Activated CD8-positive, alpha-beta memory T cell treated with anti-CD3 and anti-CD28 coated beads for 36 hours (primary cell): ENCODE measurements around the gene MFSD2A. TPM values are rescaled to one million over a fixed set of nuclear protein-coding genes. Genes with fewer than 3 reads are reported as not detected.
"Not testable (repeated sequence)": the region's sequence is repeated elsewhere in the genome, so short reads cannot be mapped to it uniquely, and the experiment has no call there.

Experiments
- CTCF ChIA-PET: fragments of 350-600 bp; sonication (Branson Sonifier 250); formaldehyde crosslinking; loops from one replicate; lab custom pipeline; 2021; ENCODE audit warnings: antibody characterized with exemption; lab: Charles Lee
- POLR2A ChIA-PET: fragments of 350-600 bp; sonication (Branson Sonifier 250); formaldehyde crosslinking; loops from one replicate; lab custom pipeline; 2021; ENCODE audit warnings: antibody characterized with exemption; lab: Charles Lee
- total RNA-seq, 2 experiments: library from RNA; stranded (reverse); gene quantifications; one replicate each; pipeline ENCODE4 v1.2.3, GENCODE V29; 2021

The MFSD2A gene
- 10 to 100 TPM; 23.7 to 24.0 TPM for total RNA-seq

DNA sequence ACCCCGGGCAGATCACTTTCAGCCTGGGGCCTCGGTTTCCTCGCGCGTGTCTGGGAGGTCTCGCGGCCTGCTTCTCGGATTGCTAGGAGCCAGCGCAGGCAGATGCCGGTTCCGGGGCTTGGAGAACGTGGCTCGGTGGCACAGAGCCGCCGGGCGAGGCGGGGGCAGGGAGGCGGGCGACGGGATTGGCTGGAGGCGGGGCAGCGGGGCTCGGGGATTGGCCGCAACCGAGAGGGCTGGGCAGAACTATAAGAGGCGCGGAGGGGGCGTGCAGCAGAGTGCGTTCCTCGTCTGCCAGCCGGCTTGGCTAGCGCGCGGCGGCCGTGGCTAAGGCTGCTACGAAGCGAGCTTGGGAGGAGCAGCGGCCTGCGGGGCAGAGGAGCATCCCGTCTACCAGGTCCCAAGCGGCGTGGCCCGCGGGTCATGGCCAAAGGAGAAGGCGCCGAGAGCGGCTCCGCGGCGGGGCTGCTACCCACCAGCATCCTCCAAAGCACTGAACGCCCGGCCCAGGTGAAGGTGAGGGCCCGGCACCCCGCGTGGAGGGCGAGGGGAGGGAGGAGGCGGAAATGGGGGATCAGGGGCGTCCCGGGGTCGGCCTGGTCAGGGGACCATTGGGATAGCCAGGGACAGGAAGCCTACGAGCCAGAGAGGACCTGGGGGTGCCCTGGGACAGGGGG lies at the start of gene MFSD2A:
Gene MFSD2A (plus strand): TSS at position 276 of the 677 bp plus-strand sequence. CDS start 148 bp downstream, at position 424.
- POLR2A ChIA-PET, result interaction anchor here (1.0 kb wide), 1 partner anchor 36 kb away, joined by 3 read pairs; no protein-coding TSS in a partner anchor
- CTCF ChIA-PET, result interaction anchor here (0.8 to 1.2 kb wide), 2 partner anchors 35 to 59 kb away, joined by 3 to 5 read pairs; no protein-coding TSS in a partner anchor

DNA sequence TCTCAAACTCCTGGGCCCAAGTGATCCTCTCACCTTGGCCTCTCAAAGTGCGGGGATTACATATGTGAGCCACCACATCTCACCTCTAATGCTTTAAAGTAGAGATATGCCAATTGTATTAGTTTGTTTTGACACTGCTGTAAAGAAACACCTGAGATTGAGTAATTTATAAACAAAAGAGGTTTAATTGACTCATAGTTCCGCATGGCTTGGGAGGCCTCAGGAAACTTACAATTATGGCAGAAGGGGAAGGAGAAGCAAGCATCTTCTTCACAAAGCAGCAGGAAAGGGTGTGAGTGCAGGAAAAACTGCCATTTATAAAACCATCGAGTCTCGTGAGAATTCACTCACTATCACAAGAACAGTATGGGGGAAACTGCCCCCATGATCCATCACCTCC lies 49.8 kb upstream of the MFSD2A start:
- POLR2A ChIA-PET, result no interaction called here
- CTCF ChIA-PET, result no interaction called here

DNA sequence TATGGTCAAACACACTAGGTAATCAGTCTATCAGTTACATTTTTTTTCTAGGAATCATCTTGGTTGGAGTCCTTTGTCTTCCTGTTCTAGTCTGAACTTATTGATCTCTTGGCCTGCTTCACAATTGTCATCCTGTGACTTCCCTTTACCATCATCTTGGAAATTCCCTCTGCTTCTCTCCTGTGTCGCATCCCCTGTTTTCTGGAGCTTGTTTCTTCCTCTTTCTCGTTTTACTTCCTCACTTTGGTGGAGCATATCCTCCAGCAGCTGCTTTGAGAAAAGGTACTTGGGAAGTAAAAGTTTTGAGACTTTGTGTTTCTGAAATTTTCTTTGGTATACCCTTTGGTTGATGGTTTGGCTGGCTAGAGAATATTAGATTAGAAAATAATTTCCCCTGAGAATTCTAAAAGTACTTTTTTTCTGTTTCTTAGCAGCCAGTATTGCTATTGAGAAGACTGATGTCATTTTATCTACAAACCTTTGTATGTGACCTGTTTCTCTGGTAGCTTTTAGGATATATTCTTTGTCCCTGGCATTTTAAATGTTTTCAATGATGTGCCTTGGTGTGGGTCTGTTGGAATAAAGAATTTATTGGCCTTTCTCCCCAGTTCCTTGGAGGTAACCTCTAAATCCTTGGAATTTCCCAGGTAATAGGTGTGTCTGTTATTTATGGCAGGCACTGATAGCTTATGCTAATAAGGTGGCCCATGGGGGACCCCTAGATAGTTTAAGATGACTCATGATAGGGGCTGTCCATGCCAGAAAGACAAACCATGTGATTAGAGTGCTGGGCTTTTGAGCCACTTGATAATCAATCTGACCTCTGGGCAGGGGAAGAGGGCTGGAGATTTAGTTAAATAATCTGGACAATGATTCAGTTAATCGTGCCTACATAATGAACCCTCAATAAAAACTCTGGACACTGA lies 47.2 kb upstream of the MFSD2A start:
- ChIA-PET POLR2A (interaction anchor here (0.6 kb wide), 1 partner anchor 41 kb away, joined by 4 read pairs; no protein-coding TSS in a partner anchor), CTCF (interaction anchor here (1.2 kb wide), 1 partner anchor 11 kb away, joined by 3 read pairs; no protein-coding TSS in a partner anchor)

DNA sequence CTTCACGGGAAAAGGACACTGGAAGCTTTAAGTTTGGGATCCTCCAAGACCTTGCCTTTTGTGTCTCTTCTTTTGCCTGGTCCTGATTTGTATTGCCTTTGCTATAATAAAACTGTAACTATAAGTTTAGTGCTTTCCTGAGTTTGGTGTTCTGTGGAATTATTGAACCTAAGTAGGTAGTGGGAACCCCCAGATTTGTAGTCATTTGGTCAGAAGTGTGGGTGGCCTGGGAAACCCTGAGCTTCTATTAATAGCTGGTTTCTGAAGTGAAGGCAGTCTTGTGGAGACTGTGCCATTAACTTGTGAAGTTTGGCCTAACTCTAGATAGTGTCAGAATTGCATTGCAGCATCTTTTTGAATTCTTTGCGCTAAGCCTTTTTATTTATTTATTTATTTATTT lies 46.4 kb upstream of the MFSD2A start:
- CTCF ChIA-PET, result no interaction called here

DNA sequence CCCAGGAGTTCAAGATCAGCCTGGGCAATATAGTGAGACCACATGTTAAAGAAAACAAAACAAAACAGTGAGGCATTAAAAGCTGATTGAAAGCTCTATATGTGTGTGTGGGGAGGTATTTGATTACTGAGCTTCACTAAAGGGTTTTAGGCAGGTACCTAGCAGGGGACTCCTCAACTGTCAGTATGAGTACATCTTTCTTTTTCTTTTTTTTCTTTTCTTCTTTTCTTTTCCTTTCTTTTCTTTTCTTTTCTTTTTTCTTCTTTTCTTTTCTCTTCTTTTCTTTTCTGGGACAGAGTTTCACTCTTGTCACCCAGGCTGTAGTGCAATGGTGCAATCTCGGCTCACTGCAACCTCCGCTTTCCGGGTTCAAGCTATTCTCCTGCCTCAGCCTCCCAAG lies 44.7 kb upstream of the MFSD2A start:
- CTCF ChIA-PET, result interaction anchor here (0.6 to 1.0 kb wide), 5 partner anchors 8 to 190 kb away, joined by 3 to 5 read pairs (median 3); partner anchors contain the start of gene MYCL
- POLR2A ChIA-PET, result no interaction called here

More for the DNA sequence above, 46.4 kb upstream of the MFSD2A start:
- POLR2A ChIA-PET, result no interaction called here

DNA sequence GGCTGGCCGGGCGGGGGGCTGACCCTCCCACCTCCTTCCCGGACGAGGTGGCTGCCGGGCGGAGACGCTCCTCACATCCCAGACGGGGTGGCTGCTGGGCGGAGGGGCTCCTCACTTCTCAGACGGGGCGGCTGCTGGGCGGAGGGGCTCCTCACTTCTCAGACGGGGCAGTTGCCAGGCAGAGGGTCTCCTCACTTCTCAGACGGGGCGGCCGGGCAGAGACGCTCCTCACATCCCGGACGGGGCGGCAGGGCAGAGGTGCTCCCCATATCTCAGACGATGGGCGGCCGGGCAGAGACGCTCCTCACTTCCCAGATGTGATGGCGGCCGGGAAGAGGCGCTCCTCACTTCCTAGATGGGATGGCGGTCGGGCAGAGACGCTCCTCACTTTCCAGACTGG lies 41.8 kb upstream of the MFSD2A start:
- POLR2A ChIA-PET, CTCF ChIA-PET: not testable (repeated sequence)

DNA sequence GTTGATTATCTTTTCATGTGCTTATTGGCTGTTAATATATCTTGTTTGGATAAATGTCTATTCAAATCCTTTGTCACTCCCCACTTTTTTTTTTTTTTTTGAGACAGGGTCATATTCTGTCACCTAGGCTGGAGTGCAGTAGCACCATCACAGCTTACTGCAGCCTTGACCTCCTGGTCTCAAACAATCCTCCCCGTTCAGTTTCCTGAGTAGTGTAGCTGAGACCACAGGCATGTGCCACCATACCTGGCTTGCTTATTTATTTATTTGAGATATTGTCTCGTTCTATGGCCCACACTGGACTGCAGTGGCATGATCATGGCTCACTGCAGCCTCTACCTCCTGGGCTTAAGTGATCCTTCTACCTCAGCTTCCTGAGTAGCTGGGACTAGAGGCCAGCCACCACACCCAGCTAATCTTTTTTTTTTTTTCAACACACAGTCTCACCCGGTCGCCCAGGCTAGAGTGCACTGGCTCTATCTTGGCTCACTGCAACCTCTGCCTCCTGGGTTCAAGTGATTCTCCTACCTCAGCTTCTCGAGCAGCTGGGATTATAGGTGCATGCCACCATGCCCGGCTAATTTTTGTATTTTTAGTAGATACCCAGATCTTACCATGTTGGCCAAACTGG lies 39.3 kb upstream of the MFSD2A start:
- ChIA-PET CTCF (interaction anchor here (1.3 kb wide), 1 partner anchor 13 kb away, joined by 3 read pairs; no protein-coding TSS in a partner anchor), POLR2A (no interaction called here)

DNA sequence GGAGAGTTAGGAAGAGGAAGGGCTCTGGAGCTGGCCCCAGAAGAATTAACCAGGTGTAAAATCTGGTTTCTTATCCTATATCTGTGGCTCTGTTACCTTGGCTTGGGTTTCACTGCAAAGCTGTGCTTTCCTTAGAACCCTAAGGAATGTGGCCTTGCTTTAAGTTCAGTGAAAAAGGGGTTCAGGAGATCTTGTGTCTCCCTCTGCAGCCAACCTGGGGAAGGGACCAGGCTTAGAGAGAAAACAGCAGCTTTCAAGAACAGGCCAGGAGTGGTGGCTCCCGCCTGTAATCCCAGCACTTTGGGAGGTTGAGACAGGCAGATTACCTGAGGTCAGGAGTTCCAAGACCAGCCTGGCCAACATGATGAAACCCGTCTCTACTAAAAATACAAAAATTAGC lies 37.1 kb upstream of the MFSD2A start:
- CTCF ChIA-PET, result interaction anchor here (4.1 kb wide), 1 partner anchor 55 kb away, joined by 49 read pairs; no protein-coding TSS in a partner anchor
- POLR2A ChIA-PET, result no interaction called here

DNA sequence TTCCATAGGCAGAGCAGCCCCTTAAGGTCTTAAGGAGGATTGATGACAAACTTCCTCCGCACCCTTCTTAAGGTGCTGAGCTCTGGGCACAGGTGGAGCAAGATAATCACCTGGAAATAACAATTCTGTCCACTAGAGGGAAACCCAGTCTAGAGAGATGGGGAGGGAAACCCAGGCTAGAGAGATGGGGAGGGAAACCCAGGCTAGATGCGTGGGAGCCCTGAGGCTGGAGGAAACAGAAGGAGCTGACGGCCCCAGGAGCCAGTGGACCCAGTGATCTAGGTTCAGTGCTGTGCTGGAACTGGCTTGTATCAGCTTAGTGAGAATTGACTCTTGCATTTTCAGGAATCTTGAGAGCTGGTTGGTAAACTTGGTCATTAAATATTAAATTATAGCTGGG lies 35.4 kb upstream of the MFSD2A start:
- ChIA-PET CTCF (interaction anchor here (0.6 to 4.1 kb wide), 20 partner anchors 10 to 861 kb away, joined by 3 to 49 read pairs (median 3); partner anchors contain the start of genes MFSD2A and MYCL), POLR2A (interaction anchor here (0.7 to 1.2 kb wide), 2 partner anchors 36 to 39 kb away, joined by 3 to 7 read pairs; no protein-coding TSS in a partner anchor)

DNA sequence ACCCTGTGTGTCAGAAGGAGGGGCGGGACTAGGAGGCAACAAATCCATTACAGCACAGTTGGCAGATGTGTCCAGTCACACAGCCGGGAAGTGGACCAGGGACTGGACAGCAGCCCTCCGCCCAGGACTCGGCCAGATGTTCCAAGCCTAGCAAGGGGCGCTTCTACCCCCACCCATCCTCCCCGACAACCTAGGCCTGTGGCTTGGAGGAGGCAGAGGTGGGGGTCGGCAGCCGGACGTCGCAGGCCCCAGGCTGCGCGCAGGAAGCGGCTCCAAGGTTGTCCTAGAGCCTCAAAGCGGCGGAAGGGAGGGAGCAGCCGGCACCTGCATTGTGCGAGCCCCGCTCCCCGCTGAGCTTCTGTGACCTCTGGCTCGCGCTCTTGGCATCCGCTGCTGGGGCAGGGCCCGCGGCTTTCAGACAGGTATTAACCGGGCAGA lies 32.7 kb upstream of the MFSD2A start:
- ChIA-PET CTCF (interaction anchor here (0.7 kb wide), 1 partner anchor 117 kb away, joined by 3 read pairs; no protein-coding TSS in a partner anchor), POLR2A (no interaction called here)

DNA sequence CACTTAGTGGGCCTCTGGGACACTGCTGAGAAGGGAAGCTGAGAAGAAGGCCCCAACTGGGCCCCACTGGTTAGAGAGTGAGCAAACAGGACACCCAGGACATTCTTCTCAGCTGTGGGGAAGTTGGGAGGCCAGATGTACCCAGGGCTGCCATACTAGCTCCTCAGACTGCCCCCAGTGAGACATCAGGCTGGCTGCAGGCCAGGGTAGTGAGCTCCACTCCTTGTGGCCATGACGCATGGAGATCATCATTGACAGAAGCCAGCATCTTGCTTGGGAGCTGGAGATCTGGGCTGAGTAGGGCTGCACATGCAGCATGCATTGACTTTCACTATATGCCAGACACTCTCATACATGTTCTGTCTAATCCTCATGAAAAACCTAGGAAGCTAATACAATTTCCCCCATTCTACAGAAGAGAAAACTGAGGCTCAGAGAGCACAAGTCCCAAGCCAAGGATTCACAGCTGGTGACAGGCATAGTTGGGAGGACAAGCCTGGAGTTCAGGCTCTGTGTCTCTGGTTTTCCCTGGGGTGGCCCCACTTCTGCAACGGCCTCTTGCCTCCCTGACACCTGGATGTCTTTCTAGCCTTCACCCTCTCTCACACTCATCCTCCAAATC lies 29.1 kb upstream of the MFSD2A start:
- ChIA-PET CTCF (interaction anchor here (1.2 kb wide), 2 partner anchors 48 to 106 kb away, joined by 3 read pairs; no protein-coding TSS in a partner anchor), POLR2A (no interaction called here)

DNA sequence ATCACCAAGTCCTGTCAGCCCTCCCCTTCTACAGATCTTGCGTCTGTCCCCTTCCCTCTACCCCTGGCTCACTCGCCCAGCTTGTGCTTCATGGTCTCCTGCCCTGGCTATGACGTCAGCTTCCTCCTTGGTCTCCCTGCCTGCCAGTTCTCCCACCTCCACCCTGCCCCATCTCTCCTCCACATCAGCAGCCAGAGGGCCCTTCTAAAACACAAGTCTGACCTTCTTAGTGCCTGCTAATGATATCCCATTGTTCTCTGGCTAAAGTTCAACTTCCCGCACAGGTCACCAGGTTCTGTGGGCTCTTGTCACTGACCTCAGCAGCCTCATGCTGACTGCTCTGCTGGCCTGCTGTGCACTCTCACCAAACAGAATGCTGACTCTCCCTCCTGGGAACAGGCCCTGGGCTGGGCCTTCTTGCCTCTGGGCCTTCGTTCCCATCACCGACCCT lies 28.6 kb upstream of the MFSD2A start:
- POLR2A ChIA-PET, result no interaction called here
- CTCF ChIA-PET, result interaction anchor here (1.2 kb wide), 1 partner anchor 106 kb away, joined by 3 read pairs; no protein-coding TSS in a partner anchor

DNA sequence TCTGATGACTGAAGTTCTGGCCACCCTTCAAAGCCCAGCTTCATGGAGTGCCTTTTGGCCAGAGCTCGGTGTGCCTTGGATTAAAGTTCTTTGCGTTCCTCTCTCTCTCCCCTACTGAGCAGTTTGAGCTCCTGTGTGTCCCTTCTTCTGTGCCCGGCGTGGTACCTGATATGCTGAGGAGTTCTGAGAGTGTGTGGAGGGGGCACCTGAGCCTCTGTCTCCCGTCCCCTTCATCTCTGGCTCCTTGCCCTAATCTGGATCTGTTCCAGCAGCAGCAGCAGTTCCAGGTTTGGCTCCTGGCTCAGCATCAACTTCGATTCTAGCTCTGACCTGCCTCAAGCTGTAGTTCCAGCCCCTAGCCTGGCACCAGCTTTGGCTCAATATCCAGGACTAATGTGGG lies 28.1 kb upstream of the MFSD2A start:
- CTCF ChIA-PET, result no interaction called here
- POLR2A ChIA-PET, result no interaction called here

DNA sequence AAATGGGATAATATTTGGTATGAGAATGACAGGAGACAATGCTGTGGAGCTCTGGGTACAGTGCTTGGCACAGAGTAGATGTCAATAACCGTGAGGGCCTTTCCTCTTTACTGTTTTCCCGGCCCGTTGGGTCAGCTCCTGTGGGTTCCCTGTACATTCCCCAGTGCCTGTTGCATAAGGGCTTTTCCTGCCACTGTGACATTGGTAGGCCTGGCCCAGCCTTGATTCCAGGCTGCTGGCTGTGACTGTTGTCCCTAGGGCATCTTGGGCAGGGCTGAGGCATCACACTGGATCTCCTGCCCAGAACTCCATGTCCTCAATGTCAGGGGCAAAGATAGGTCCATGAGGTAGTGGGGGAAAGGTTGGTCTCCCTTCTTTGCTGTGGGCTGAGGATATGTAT lies 27.4 kb upstream of the MFSD2A start:
- POLR2A ChIA-PET, result no interaction called here
- CTCF ChIA-PET, result no interaction called here

DNA sequence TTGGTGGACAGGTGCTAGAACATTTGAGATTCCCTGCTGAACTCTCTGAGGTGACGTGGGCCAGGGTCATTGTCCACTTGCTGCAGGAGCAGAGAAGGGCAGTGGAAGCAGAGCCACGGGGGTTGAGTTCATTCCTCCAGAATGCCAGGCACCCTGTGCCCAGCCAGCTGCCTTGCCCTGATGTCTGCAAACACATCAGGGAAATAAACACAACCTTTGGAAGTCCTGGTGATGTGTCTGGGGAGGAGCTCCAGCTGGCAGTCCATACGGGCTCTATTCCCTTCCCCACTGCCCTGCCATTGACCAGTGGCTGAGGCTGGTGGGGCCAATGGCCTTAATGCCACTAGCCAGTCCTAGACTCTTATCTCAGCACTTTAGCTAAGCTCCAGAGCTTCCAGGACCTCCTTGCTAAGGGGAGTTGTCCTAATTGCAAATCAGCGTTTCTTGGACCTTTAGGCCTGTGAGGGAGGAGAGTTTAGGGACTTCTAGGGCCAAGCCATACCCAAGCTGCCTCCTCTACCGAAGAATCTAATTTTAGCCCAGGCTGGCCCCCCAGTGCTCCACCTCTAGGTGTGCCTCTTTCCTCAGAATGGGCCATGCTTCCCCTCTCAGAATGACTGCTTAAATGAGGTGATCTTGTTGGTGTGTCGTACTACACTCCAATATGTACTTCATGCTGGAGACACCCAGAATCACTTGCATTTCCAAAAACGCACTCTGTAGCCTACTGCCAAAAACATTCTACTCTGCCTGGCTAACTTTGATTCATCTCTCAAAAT lies 25.9 kb upstream of the MFSD2A start:
- ChIA-PET CTCF (no interaction called here), POLR2A (interaction anchor here (0.5 kb wide), 1 partner anchor 42 kb away, joined by 5 read pairs; no protein-coding TSS in a partner anchor)

DNA sequence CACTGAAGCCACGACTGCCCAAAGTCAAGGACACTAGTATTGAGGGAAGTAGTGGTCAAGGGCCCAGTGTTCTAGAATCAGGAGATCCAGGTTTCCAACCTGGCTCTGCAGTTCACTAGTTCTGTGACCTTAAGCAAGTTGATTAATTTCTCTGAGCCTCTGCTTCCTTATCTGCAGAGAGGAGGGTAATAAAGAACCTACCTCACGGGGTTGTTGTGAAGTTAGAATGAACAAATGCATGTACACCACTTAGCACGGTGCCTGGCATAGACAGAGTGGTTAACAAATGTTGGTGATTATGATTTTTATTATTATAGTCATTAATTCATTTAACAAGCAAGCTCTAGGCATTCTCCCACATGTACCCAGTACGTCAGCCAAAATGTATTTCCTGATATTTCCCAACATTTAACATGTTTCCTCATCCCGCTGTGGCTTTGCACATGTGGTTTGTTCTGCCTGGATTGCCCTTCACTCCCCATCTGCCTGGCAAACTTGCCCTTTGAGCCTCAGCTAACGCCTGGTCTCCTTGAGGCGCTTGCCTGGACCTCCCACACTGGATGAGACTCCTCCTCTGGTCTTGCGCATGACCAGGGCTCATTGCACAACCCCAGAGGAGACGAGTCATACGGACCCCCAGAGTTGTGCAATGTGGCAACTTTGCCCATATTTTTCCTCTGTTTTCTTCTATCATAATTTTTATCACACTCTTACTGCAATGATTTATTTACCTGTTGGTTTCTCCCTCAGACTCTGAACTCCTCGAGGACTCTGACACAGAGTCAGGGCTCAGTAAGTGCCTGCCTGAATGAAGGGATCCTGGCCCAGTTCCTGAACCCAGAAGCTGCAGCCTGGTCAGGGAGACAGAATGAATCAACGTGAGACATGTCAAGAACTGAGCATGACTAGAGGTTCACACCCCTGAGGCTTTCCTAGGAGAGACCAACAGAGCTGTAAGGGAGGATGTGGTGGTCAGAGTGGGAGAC lies 20.7 kb upstream of the MFSD2A start:
- CTCF ChIA-PET, result interaction anchor here (0.6 kb wide), 1 partner anchor 1065 kb away, joined by 4 read pairs; no protein-coding TSS in a partner anchor
- POLR2A ChIA-PET, result no interaction called here
